GM19324 (cell line): ENCODE data around the gene PEX11G.
"Not testable (repeated sequence)": the region's sequence is repeated elsewhere in the genome, so short reads cannot be mapped to it uniquely, and the experiment has no call there.

ENCODE experiments used
- ATAC-seq: cut with Tn5 transposase; IDR thresholded peaks from one replicate; pipeline ENCODE4 v1.9.1; 2021; ENCODE audit warnings: mild to moderate bottlenecking, moderate library complexity; ENCODE audit not compliant: unreplicated experiment, low FRiP score

Gene PEX11G

DNA sequence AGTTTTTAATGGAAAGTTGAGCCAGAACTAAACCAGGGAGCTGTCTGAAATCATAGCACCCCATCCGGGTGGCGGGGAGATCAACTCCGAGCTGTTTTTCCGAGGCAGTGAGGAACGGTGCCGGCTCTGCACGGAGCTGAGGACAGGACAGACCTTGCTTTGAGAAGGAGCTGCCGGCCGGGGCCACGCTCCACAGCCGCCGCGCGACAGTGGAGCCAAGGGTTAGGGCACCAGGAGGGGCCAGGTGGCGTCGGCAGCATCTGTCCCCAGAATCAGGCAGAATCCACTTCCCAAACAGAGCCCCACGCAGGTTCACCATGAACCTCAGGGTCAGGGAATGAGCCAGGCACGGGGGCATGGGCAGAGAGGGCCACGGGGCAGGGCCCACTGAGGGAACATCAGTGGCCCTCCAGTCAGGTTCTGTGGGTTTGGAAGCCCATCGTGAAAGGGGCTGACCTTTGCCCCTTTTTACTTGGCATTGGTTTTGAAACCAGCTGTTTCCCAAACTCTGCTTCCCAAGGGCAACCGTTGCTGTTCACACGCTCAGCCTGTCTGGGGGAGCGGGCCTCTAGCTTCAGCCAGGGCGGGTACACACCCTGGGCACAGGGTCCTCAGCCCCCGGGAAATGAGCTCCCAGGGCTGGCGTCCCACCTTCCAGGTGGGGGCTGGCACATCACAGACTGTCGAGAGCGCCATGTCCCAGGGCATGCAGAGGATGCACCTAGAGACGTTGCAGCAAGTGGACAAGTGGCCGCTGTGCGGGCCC is 18.1 kb downstream of the PEX11G start:
- ATAC-seq: no peak

DNA sequence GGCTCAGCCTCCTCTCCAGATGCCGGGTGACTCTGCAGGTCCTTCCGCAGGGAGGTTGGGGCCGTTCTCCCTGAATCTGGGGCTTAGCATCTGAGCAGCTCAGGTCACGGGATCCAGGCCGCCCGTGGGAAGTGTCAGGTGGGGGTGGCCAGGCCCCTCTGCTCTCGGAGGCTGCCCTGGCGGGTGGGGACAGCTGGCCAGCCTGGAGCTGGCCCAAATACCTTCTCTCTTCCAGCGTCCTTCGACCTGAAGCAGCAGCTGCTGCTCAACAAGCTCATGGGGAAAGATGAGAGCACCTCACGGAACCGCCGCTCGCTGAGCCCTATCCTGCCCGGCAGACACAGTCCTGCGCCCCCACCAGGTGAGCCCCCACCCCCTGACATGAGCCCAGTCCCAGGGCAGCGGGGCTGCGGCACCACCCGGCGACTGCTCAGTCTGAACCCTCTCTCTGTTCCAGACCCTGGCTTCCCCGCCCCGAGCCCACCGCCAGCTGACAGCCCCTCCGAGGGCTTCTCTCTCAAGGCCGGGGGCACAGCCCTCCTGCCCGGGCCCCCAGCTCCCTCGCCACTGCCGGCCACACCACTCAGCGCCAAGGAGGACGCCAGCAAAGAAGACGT is 19.1 kb downstream of the PEX11G start:
- ATAC-seq: no peak

DNA sequence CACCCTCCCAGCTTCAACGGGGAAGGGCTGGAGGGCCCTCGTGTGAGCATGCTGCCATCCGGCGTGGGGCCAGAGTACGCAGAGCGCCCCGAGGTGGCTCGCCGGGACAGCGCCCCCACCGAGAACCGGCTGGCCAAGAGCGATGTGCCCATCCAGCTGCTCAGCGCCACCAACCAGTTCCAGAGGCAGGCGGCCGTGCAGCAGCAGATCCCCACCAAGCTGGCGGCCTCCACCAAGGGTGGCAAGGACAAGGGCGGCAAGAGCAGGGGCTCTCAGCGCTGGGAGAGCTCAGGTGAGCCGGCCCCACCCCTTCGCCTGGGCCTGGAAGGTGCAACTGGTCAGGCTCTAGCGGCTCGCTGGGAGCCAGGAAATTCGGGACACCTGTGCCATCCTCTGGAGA is 20.0 kb downstream of the PEX11G start:
- ATAC-seq: no peak

DNA sequence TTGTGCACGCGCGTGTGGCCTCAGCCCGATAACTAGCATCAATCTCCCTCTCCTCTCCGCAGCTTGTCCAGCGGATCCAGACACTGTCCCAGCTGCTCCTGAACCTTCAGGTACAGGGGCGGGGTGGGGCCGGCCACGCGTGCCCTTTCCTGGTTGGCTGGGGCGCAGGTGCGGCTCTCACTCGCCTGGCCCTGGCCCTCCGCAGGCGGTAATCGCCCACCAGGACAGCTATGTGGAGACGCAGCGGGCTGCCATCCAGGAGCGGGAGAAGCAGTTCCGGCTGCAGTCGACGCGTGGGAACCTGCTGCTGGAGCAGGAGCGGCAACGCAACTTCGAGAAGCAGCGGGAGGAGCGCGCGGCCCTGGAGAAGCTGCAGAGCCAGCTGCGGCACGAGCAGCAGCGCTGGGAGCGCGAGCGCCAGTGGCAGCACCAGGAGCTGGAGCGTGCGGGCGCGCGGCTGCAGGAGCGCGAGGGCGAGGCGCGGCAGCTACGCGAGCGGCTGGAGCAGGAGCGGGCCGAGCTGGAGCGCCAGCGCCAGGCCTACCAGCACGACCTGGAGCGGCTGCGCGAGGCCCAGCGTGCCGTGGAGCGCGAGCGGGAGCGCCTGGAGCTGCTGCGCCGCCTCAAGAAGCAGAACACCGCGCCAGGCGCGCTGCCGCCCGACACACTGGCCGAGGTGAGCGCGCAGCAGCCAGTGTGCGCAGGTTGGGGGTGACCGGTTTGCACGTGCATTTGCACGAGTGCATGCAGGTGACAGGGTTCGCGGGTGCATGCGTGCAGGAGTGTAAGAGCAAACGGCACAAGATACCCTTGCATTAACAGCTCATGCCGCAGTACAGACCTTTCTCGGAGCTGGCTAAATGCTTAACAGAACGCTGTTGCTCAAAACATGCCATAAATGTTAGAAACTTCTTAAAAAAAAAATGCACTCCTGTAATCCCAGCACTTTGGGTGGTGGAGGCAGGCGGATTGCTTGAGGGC is 21.5 kb downstream of the PEX11G start:
- ATAC-seq: no peak

DNA sequence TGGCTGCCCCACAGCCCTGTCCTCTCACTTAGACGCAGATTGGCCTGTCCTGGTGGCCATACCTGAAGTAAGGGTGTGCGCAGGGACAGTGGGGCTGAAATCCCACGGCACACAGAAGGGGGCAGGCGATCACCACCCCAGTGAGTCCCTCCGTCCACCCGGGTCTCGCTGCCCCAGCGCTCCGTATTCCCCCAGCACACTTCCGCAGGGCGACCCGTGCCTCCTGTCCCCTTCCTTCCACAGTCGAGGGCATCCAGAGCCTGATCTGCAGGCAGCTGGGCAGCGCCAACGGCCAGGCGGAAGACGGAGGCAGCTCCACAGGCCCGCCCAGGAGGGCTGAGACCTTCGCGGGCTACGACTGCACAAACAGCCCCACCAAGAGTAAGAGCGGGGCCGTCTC is 25.3 kb downstream of the PEX11G start:
- no peak for ATAC-seq

DNA sequence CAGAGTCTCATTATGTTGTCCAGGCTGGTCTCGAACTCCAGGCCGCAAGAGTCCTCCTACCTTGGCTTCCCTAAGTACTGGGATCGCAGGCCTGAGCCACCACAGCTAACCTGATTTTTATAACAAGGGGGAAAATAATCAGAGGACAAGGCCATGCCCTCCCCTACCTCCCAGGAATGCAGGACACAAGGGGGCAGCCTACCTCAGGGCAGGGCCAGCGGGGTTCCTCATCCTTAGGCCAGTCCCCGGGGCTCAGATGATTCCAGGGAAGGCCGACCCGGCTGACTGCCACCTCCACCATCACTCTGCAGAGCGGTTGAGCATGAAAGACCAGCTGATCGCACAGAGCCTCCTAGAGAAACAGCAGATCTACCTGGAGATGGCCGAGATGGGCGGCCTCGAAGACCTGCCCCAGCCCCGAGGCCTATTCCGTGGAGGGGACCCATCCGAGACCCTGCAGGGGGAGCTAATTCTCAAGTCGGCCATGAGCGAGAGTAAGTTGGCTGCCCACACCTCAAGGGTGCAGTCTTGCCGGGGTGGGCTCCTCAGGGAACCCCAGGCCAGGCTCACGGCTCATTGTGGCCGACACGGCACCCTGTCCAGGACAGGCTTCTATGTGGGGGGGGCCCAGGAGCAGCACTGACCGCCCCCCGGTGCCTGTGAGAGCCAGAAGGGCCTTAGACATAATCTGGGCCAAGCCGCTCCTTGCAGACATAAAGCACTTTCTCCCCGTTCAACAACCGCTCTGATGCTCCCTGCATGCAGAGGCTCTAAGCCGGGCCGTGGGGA is 26.8 kb downstream of the PEX11G start:
- no peak for ATAC-seq

DNA sequence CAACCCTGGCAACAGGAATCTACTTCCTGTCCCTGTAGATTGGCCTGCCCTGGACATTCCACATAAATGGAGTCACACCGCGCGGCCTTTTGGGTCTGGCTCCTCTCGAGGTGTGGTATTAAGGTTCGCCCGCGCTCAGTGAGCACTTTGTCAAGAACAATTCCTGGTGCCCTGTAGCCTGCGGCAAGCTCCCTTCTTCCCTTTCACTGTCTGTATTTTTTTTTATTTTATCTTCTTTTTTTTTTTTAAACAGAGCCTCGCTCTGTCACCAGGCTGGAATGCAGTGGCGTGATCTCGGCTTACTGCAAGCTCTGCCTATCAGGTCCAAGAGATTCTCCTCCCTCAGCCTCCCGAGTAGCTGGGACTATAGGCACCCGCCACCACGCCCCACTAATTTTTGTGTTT is 28.3 kb downstream of the PEX11G start:
- ATAC-seq: no peak

DNA sequence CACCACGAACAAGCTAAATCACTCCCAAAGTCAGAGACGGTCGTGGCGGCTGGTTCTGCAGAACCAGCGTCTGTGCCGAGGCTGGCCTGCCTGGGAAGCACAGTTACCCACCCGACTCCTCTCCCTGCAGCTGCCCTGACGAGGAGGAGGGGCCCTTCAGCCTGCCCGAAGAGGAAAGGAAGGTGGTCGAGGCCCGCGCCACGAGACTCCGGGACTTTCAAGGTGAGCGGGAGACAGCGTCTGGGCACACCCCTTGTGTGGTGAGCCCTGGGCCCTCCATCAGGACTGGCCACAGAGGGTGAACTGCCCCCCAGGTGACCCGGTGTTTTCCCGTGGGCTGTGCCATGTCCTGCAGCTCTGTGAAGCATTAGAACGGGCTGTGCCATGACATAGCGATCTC is 29.1 kb downstream of the PEX11G start:
- ATAC-seq: no peak

DNA sequence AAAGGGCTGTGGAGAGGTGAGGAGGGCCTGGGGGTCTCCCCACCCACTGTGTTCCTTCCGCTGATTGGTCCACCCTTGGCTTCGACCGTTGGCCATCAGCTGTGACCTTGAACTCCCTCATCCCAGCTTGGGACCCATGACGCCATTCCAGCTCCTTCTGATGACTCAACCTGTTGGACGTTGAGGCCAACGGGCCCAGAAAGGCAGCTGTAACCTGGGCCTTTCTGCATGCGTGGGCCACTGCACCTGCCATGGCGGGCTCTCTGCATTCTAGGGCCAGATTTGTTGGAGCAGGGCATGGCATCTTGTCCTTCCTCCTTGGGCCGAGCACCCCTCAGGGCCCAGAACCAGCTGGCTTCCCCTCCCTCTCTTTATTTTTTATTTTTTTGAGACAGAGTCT is 30.2 kb downstream of the PEX11G start:
- ATAC-seq: no peak

DNA sequence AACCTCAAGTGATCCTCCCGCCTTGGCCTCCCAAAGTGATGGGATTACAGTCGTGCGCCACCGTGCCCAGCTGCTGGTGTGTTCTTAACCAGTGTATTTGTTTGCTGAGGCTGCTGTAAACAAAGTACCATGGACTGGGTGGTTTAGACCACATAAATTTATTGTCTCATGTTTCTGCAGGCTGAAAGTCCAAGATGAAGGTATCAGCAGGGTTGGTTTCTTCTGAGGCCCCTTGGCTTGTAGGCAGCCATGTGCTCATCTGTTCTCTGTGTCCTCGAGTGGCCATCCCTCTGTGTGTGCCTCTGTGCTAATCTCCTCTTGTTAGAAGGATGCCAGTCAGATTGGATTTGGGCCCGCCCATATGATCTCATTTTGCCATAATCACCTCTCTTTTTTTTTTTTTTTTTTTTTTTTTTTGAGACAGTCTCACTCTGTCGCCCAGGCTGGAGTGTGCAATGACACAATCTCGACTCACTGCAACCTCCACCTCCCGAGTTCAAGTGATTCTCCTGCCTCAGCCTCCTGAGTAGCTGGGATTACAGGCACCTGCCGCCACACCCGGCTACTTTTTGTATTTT is 31.8 kb downstream of the PEX11G start:
- no peak for ATAC-seq

DNA sequence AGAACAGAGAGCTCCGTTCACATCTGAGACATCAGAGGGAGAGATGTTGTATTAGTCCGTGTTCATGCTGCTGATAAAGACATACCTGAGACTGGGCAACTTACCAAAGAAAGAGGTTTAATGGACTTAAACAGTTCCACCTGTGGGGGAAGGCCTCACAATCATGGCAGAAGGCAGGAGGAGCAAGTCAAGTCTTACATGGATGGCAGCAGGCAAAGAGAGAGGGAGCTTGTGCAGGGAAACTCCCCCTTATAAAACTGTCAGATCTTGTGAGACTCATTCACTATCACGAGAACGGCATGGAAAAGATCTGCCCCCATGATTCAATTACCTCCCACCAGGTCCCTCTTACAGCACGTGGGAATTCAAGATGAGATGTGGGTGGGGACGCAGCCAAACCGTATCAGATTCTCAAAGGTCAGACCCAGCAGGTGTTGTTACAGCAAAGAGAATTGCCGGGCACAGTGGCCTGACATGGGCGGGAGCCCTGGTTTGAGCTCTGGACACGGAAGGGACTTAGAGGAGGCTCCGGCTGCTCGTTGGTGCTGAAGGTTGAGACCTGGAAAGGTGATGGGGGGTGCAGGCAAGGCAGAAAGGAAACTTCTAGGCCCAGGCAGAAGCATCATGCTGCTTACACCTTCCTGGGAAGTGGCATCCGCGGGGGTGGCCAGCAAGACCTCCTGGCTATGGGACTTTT is 33.1 kb downstream of the PEX11G start:
- ATAC-seq: no peak

DNA sequence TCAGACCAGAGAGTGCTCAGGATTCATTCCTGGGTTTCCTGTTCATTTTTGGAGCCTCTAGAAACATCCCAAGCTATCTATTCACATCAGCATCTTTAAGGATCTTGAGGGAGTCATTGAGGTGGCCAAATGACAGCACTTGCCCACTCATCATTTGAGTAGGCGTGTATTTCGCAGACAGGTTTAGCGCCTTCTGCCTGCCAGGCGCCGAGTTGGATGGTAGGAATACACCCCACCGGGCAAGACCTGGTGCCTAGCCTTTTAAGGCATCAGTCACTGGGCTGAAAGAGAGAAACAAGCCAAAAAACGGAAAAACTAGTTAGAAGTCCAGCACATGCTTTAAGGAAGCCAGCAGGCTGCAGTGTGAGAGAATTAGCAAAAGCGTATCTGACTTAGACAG is 33.8 kb downstream of the PEX11G start:
- no peak for ATAC-seq

DNA sequence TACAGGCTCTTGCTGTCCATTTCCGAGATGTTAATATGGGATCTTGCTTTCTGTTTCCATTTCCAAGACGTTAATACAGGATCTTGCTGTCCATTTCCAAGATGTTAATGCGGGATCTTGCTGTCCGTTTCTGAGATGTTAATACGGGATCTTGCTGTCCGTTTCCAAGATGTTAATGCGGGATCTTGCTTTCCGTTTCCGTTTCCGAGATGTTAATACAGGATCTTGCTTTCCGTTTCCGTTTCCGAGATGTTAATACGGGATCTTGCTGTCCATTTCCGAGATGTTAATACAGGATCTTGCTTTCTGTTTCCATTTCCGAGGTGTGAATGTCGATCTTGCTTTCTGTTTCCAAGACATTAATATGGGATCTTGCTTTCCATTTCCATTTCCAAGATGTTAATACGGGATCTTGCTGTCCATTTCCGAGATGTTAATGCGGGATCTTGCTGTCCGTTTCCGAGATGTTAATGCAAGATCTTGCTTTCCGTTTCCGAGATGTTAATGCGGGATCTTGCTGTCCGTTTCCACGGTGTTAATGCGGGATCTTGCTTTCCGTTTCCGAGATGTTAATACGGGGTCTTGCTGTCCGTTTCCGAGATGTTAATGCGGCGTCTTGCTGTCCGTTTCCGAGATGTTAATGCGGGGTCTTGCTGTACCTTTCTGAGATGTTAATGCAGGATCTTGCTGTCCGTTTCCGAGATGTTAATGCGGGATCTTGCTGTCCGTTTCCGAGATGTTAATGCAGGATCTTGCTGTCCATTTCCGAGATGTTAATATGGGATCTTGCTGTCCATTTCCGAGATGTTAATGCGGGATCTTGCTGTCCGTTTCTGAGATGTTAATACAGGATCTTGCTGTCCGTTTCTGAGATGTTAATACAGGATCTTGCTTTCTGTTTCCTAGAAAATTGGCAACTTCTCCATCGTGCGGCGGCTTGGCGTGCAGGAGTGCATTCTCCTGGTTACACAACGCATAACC is 38.3 kb downstream of the PEX11G start:
- no peak for ATAC-seq

DNA sequence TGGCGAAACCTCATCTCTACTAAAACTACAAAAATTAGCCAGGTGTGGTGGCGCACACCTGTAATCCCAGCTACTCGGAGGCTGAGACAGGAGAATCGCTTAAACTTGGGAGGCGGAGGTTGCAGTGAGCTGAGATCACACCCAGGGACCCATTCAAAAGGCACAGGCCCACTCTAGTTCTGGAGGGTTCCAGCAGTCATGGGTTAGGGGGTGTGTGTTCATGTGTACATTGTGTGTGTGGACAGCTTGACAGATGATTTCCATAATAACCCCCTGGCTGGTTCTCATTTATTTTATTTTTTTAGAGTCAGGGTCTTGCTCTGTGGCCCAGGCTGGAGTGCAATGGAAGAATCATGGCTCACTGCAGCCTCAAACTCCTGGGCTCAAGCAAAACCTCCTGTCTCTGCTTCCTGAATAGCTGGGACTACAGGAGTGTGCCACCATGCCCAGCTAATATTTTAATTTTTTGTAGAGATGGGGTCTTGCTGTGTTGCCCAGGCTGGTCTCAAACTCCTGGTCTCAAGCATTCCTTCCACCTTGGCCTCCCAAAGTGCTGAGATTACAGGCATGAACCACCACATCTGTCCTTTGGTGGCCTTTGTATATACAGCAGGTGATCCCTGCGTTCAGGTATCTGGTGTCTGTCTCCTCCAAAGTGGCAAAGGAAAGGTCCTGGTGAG is 39.3 kb downstream of the PEX11G start:
- not testable (repeated sequence) for ATAC-seq

DNA sequence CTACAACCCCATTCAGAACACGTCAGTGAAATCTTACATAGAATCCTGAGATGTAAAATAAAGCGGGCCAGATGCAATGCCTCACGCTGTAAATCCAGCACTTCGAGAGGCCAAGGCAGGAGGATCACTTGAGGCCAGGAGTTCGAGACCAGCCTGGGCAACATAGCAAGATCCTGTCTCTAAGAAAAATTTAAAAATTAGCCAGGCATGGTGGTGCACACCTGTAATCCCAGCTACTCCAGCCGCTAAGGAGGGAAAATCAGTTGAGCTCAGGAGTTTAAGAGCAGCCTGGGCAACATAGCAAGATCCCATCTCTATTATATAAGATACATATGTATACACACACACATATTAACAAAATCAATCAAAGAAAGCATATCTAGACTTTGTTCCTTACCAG is 41.2 kb downstream of the PEX11G start:
- no peak for ATAC-seq

DNA sequence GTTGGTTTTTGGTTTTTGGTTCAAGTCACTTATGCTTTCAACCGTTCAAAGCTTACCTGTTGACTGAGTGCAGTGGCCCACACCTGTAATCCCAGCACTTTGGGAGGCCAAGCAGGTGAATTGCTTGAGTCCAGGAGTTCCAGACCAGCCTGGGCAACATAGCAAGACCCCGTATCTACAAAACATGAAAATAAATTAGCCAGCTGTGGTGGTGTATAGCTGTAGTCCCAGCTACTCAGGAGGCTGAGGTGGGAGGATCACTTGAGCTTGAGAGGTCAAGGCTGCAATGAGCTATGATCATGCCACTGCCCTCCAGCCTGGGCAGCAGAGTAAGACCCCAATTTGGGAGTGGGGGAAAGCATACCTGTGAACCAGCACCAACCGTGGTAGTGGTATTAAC is 43.7 kb downstream of the PEX11G start:
- ATAC-seq: no peak

DNA sequence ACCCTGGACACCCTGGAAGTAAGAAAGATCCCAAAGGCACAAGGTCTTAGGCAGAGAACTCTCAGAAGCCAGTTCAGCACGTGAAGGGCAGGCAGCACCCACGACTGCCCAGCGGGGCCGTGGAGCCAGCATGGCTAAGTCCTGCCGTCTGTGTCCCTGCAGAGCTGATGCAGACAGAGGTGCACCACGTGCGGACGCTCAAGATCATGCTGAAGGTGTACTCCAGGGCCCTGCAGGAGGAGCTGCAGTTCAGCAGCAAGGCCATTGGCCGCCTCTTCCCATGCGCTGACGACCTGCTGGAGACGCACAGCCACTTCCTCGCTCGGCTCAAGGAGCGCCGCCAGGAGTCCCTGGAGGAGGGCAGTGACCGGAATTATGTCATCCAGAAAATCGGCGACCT is 44.8 kb downstream of the PEX11G start:
- no peak for ATAC-seq

DNA sequence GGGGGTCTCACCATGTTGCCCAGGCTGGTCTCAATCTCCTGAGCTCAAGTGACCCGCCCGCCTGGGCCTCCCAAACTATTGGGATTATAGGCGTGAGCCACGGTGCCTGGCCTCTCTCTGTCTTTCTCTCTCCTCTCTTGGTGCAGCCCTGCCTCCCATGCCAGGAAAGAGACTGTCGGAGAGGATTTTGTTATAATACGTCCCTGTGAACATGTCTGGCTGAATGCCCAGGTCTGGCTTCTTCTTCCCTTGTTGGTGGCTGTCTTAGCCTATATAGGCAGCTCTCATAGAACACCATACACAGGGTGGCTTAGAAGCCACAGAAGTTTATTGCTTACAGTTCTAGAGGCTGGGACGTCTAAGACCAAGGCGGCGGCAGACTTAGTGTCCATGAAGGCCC is 46.4 kb downstream of the PEX11G start:
- no peak for ATAC-seq
